Thoracic aorta (tissue), 2 donors: Measurements from ENCODE around the gene LEAP2. TPM values are rescaled to one million over a fixed set of nuclear protein-coding genes. Genes with fewer than 3 reads are reported as not detected.

Source experiments
- ATAC-seq: fragments of 150-250 bp; one replicate; pipeline ENCODE4 v1.8.0; 2017; ENCODE audit warnings: low read depth; ENCODE audit not compliant: insufficient number of reproducible peaks, low FRiP score
- DNase-seq: peaks from one replicate; pipeline ENCODE4 v3.0.0-alpha.2; 2020; ENCODE audit warnings: low spot score
- H3K27ac ChIP-seq, 2 donors: fragments of 200-600 bp; sonication (generic); 1 replicate in 1 of 2; 2 replicates in 1 of 2; pipeline ENCODE4 v1.5.1; 2016; ENCODE audit warnings: mild to moderate bottlenecking in 2 of 2, moderate library complexity in 2 of 2
- H3K27me3 ChIP-seq: fragments of 200-600 bp; sonication (generic); replicated peaks from 2 replicates; pipeline ENCODE4 v1.6.0; 2016; ENCODE audit warnings: mild to moderate bottlenecking; ENCODE audit not compliant: insufficient read depth
- H3K36me3 ChIP-seq: fragments of 200-600 bp; sonication (generic); one replicate; pipeline ENCODE4 v1.5.1; 2016
- H3K4me1 ChIP-seq, 2 donors: fragments of 200-600 bp; sonication (generic); 1 replicate in 1 of 2; 2 replicates in 1 of 2; pipeline versions ENCODE4 v1.5.1 to v1.6.0; 2016; ENCODE audit warnings: low read depth in 2 of 2, mild to moderate bottlenecking in 1 of 2; ENCODE audit not compliant: control insufficient read depth in 1 of 2
- H3K4me3 ChIP-seq: fragments of 200-600 bp; sonication (generic); 2 replicates; pipeline ENCODE4 v1.5.1; 2016; ENCODE audit warnings: mild to moderate bottlenecking
- H3K9me3 ChIP-seq: fragments of 200-600 bp; sonication (generic); 2 replicates; pipeline ENCODE4 v1.5.1; 2016
- total RNA-seq, 2 donors: library from RNA; depleted of rRNA; stranded (reverse); fragments of >200 nt; gene quantifications; one replicate each; pipeline versions ENCODE4 v1.1.0 to v1.2.3, GENCODE V29; 2016
- TF ChIP-seq, protein P1 (sequence below): fragments of 200-600 bp; sonication (generic); IDR thresholded peaks from one replicate; pipeline ENCODE4 v1.5.1; 2019; ENCODE audit warnings: antibody characterized with exemption

The LEAP2 gene
- total RNA-seq, 2 donors from 2014 or later: 0.49 TPM; not detected in 1

DNA sequence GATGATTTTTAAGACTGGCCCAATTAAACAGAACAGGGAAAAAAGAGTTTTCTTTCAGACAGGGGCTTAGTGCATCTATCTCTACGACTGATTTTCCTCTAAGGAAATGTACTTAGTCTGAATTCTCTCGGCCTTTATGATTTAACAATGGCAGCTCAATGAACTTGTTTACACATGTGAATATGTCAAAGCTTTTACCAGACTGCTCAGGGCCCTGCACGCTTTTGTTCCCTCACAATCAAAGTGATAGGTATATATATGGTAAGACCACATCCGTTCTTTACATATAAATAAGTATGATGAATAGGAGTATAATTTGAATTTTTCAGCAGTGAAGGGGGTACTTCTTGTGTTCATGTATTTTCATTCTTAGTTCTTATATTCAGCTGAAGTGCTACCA lies 27.6 kb downstream of the LEAP2 start:
- Histone ChIP-seq H3K4me1 (peaks cover 0 to 4% of the 10 kb centered on the region in 2 donors), H3K36me3 (peaks cover 25% of the 10 kb centered on the region), H3K9me3 (no peaks in the 10 kb centered on the region), H3K4me3 (no peak overlapping the region), H3K27me3 (no peaks in the 10 kb centered on the region), H3K27ac (no peak overlapping the region)
- no peak for DNase-seq
- TF ChIP-seq, protein P1, sequence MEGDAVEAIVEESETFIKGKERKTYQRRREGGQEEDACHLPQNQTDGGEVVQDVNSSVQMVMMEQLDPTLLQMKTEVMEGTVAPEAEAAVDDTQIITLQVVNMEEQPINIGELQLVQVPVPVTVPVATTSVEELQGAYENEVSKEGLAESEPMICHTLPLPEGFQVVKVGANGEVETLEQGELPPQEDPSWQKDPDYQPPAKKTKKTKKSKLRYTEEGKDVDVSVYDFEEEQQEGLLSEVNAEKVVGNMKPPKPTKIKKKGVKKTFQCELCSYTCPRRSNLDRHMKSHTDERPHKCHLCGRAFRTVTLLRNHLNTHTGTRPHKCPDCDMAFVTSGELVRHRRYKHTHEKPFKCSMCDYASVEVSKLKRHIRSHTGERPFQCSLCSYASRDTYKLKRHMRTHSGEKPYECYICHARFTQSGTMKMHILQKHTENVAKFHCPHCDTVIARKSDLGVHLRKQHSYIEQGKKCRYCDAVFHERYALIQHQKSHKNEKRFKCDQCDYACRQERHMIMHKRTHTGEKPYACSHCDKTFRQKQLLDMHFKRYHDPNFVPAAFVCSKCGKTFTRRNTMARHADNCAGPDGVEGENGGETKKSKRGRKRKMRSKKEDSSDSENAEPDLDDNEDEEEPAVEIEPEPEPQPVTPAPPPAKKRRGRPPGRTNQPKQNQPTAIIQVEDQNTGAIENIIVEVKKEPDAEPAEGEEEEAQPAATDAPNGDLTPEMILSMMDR: no peak
- ATAC-seq: no peak

DNA sequence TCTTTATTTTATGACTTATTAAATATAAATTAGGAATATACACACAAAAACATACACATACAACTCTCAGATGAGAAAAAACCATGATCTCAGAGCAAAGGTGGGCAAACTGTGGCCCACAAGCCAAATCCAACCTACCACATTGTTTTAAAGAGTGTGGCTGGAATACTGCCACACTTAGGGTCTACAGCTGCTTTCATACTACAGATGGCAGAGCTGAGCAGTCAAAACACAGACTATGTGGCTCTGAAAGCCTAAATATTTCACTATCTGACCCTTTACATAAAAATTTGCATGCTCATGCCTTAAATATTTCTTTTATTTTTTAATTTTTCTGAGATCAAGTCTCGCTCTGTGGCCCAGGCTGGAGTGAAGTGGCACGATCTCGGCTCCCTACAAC lies 28.3 kb downstream of the LEAP2 start:
- Histone ChIP-seq H3K36me3 (peaks cover 18% of the 10 kb centered on the region), H3K27me3 (no peaks in the 10 kb centered on the region)
- ATAC-seq: no peak

DNA sequence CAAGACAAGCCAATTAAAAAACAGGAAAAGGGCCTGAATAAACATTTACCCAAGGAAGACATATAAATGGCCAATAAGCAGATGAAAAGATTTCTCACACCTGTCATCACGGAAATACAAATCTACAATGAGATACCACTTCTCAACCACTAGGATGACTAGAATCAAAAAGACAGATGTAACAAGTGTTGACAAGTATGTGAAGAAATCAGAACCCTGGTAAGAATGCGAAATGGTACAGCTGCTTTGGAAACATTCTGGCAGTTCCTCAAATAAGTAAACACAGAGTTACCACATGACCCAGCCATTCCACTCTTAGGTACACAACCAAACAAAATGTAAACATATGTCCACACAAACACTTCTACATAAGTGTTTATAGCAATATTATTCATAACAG lies 32.5 kb downstream of the LEAP2 start:
- TF ChIP-seq, protein P1: no peak
- DNase-seq: no peak
- H3K36me3 ChIP-seq: no peaks in the 10 kb centered on the region
- H3K9me3 ChIP-seq: no peaks in the 10 kb centered on the region
- peaks cover 0 to 4% of the 10 kb centered on the region in 2 donors for H3K4me1 ChIP-seq
- no peaks in the 10 kb centered on the region for H3K27me3 ChIP-seq
- no peak overlapping the region for H3K27ac ChIP-seq
- H3K4me3 ChIP-seq: no peak overlapping the region
- ATAC-seq: no peak

More for the DNA sequence above, 28.3 kb downstream of the LEAP2 start:
- DNase-seq: no peak
- H3K4me1 ChIP-seq: peaks cover 0 to 4% of the 10 kb centered on the region in 2 donors
- no peak overlapping the region for H3K4me3 ChIP-seq
- no peak overlapping the region for H3K27ac ChIP-seq
- no peaks in the 10 kb centered on the region for H3K9me3 ChIP-seq
- TF ChIP-seq, protein P1: no peak

DNA sequence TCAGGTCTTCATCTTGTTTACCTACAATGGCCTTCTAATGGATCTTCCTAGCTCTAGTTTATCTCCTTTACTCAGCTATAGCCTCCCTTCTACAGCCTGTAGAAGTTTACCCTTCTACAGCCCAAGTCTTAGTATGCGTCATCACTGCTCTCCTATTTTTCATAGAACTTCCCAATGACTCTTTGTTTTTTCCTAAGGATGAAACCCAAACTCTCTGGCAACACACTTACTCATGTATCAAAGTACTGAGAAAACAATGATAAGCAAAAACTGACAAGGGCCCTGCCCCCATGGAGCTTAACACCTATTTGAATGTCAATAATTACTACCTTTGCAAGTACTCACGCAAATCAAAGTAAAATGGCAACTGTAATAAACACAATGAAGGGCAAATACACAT lies 33.7 kb downstream of the LEAP2 start:
- Histone ChIP-seq H3K27me3 (no peaks in the 10 kb centered on the region), H3K9me3 (no peaks in the 10 kb centered on the region), H3K36me3 (peaks cover 3% of the 10 kb centered on the region), H3K4me3 (no peak overlapping the region), H3K27ac (no peak overlapping the region), H3K4me1 (peaks cover 0 to 4% of the 10 kb centered on the region in 2 donors)
- TF ChIP-seq, protein P1: no peak
- DNase-seq (no peak), ATAC-seq (no peak)

DNA sequence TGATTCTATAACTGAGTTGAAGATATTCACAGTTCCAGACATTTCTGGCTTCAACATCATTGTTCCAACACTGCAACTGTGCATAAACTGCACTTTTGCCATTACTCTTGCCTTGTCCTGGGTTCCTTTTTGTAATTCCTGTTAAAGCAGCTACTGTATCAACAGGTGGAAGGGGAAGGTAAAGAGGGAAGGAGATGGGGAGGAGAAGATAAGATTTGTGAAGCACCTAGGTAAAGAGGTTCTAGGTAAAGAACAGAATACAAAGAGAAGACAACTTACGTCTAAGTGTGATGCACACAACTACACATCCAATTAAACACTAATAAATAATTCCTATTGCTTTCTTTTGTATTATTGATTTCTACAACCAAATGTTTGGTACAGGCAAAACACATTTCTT lies 36.2 kb downstream of the LEAP2 start:
- Histone ChIP-seq H3K4me1 (peaks cover 0 to 4% of the 10 kb centered on the region in 2 donors), H3K9me3 (no peaks in the 10 kb centered on the region), H3K4me3 (no peak overlapping the region), H3K27me3 (no peaks in the 10 kb centered on the region), H3K27ac (no peak overlapping the region), H3K36me3 (peaks cover 15% of the 10 kb centered on the region)
- DNase-seq (no peak), ATAC-seq (no peak)
- TF ChIP-seq, protein P1: no peak
